AG09309 (cell line): ENCODE data around the gene MEAF6.
A peak's percentile ranks its signal among the peaks of the same experiment; 100 is the strongest.

Experiments
- DNase-seq: peaks from one replicate; pipeline ENCODE4 v3.0.0-alpha.2; 2010; ENCODE audit warnings: low read depth
- H3K4me3 ChIP-seq: 2 replicates; pipeline ENCODE4 v1.5.1; 2011; ENCODE audit warnings: mild to moderate bottlenecking, low read depth, low read length, moderate library complexity; ENCODE audit not compliant: control insufficient read depth
- TF ChIP-seq, protein P1 (sequence below): IDR thresholded peaks from 2 replicates; pipeline ENCODE4 v1.5.1; 2011; ENCODE audit warnings: mild to moderate bottlenecking, low read depth, low read length, inconsistent platforms; ENCODE audit not compliant: insufficient read depth, control insufficient read depth; ENCODE audit errors: missing control alignments

Gene MEAF6

DNA sequence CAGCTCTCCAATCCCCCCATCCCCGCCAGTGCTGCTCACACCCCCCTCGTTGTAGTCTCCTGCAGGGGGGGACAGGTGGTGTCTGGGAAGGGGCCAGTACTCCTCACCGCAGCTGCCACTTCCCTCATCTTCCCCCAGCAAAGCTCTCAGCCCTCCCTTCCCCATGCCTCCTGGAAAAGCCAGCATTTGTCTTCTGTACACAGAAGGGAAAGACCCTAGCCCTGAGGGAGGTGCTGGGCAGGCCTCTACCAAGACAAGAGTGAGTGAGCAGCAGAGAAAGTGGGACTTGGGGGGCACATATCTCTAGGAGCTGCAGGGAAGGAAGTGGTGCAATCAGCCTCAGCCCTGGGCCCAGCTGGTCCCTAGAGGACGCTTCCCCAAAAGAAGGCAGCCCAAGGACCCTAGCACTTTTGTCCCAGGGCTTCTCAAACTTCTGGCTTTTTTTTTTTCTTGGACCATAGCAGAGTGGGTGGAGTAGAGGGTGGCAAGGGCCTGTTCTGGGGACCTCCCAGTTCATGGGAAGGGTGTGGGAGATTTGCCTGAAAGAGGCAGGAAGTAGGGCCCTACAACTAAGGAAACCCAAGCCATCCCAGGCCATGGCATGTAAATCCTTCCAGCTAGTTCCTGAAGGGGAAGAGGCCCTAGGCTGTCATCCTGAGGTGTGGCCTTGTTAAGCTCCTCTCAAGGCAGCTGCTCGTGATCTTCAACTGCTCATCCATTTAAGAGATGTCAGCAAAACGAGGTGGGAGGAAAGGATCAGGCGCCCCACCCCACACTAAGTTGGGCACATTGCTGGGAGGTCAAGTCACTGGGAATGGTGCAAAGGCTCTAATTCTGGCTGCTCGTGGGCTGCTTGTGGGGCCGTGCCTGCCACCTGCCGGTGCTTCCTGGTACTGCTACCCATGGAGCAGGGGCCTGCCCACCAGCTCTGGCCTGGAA, 27.6 kb downstream of the MEAF6 start:
- no peak for DNase-seq
- TF ChIP-seq, protein P1, sequence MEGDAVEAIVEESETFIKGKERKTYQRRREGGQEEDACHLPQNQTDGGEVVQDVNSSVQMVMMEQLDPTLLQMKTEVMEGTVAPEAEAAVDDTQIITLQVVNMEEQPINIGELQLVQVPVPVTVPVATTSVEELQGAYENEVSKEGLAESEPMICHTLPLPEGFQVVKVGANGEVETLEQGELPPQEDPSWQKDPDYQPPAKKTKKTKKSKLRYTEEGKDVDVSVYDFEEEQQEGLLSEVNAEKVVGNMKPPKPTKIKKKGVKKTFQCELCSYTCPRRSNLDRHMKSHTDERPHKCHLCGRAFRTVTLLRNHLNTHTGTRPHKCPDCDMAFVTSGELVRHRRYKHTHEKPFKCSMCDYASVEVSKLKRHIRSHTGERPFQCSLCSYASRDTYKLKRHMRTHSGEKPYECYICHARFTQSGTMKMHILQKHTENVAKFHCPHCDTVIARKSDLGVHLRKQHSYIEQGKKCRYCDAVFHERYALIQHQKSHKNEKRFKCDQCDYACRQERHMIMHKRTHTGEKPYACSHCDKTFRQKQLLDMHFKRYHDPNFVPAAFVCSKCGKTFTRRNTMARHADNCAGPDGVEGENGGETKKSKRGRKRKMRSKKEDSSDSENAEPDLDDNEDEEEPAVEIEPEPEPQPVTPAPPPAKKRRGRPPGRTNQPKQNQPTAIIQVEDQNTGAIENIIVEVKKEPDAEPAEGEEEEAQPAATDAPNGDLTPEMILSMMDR = peak; percentile 99
- H3K4me3 ChIP-seq = no peak overlapping the region

DNA sequence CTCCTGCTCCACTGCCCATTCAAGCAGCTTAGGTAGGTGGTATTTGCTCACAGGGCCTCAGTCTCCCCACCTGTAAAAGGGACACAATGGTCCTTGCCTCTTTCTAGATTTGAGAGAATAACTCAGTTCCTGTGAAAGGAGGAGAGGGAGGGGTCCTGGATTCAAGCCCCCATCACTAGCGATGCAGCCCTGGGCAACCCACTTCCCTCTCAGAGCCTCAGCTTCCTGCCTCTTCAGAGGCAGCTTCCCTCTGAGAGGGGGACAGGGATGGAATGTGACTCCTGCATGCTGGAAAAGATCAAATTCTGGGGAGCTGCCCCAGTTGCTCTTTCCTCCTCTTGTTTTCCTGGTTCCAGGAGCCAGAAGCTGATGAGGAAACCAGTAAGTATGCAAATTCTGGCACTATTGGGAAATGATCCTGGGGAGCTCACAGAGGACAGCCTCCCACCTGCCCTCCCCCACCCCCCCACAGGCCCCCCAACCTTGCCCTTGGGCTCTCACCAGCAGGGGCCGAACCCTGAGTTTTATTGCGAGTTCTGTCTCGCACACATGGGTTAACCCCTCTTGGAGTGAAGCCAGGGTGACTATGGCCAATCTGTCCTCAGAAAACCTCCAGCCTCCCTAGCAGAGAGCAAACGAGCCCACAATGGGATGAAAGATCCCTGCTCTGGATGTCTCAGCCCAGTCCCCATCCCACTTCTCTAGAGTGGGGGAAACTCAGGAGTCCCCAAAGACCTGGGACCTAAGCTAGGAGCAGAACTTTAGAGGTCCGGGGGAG, 28.5 kb downstream of the MEAF6 start:
- no peak overlapping the region for H3K4me3 ChIP-seq
- TF ChIP-seq, protein P1 = no peak
- no peak for DNase-seq

DNA sequence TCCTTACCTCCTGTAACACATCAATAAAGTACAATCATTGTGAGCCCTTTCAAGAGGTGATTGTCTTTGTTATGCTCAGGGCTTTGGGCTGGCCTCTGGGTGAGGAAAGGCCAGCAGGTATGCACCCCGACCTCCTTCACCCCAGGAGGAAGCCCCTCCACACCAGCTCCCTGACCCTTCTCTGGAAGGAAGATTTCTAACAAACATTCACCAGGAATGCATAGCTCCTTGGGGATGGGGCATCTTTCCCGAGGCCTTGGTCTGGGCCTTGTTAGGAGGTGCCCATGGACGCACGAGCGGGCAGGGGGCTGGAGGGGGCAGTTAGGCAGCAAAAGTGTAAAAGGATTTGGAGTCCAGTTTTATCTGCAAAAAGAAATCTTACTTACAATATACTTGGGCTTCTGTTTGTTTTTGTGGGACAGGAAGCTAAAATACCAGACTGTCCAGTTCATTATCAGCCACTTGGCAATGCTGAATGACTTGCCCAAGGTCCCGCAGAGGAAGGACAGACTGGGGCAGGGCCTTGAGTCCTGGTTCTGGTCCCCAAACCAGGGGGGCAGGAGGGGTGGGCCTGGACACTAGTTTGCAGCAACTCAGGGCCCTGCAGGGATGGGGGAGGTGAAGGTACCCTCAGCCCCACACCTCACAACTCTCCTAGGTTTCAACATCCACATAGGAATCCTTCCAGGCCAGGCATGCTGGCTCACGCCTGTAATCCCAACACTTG, 30.1 kb downstream of the MEAF6 start:
- DNase-seq = no peak
- no peak overlapping the region for H3K4me3 ChIP-seq
- TF ChIP-seq, protein P1 = no peak

DNA sequence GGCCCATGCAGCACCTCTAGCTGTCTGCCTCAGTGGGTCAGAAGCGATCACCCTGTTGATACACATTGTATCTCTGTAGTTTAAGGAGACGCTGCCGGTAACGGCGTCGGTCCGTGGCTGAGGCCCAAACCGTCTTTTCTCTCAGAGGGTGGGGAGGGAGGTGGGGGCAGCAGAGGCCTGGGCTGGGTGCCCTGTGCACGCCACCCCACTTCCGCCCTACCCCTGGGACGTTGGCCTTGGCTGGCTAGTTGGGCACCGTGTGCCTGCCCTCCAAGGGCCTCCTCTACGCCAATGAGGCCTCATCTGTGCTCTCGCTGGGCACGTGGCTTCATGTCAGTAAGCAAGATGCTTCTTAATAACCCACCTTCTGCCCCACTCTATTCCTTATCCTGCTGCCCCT, 30.8 kb downstream of the MEAF6 start:
- no peak overlapping the region for H3K4me3 ChIP-seq

DNA sequence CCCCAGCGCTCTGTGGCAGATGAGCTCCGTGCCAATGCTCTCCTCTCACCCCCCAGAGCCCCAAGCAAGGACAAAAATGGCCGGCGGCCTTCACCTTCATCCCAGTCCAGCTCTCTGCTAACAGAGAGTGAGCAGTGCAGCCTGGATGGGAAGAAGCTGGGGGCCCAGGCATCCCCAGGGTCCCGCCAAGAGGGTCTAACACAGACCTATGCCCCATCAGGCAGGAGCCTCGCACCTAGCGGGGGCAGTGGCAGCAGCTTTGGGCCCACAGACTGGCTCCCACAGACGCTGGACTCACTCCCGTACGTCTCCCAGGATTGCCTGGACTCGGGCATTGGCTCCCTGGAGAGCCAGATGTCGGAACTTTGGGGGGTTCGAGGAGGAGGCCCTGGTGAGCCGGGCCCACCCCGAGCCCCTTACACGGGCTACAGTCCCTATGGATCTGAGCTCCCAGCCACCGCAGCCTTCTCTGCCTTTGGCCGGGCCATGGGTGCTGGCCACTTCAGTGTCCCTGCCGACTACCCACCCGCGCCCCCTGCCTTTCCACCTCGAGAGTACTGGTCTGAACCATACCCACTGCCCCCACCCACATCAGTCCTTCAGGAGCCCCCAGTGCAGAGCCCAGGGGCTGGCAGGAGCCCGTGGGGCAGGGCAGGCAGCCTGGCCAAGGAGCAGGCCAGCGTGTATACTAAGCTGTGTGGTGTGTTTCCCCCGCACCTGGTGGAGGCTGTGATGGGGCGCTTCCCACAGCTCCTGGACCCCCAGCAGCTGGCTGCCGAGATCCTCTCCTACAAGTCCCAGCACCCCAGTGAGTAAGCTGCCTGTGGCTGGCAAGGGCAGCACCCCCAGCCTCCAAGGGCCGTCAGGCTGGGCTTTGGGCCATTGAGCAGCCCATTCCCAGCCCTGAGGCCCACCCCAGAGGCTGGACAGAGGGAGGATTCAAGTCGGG, 31.5 kb downstream of the MEAF6 start:
- TF ChIP-seq, protein P1 = no peak
- H3K4me3 ChIP-seq = no peak overlapping the region
- DNase-seq = no peak

More for the DNA sequence above, 30.8 kb downstream of the MEAF6 start:
- no peak for DNase-seq
- TF ChIP-seq, protein P1 = no peak
